ENCODE measurements around the gene TNFAIP2. TPM values are rescaled to one million over a fixed set of nuclear protein-coding genes. Genes with fewer than 3 reads are reported as not detected.

TNFAIP2 gene
- total RNA-seq, 2 donors from 2014 or later = 3.0 to 4.0 TPM

DNA sequence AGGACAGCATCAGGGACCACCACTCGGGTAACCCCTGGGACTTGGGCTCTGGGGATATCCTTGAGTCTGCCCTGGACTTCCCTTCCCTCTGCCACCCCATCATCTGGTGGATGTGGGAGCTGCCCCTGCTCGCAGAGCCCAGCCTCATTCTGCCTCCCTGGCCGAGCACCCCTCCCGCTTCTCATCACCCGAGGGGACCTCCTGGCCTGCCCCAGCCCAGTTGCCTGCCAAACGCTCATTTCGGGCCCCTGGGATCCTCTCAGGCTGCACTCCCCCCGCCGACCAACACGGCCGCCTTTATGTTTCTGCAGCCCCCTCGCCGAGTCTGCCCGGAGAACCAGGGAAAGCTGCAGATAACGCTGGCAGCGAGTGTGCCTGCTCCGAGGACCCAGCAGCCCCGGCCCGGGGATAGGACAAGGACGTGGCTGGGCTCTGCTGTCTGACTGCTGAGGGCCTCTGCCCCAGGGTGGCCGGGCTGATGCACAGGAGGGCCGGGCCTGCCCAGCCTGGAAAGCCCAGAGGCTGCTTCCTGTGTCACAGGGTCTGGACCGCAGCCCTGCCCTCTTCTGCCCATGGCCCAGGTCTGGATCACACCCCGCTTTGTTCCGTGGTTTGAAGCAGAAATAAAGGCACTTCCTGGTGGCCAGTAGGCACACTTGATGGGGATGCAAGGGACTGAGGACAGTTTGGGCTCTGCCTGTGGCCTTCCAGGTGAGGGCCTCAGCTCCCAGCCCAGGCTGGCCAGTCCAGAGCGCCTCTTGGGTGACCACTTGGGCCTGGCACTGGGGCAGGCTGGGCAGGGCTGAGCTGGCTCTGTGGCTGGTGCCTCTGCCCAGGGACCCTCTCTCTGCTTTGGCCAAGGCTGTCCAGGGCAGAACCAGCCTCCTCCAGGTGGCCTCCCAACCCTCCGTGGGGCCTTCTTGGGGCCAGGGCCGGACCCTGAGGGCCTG is 33.6 kb upstream of the TNFAIP2 start:
- no peak for ATAC-seq (replicated peaks)
- no peaks in the 10 kb centered on the region for H3K4me1 Mint-ChIP-seq
- no peaks in the 10 kb centered on the region for H3K36me3 Mint-ChIP-seq (ENCODE audit: low read depth)
- H3K27me3 Mint-ChIP-seq = peaks cover 9% of the 10 kb centered on the region
- no peaks in the 10 kb centered on the region for H3K9me3 Mint-ChIP-seq
- H3K27ac Mint-ChIP-seq = no peak overlapping the region
- H3K4me3 Mint-ChIP-seq = no peak overlapping the region

DNA sequence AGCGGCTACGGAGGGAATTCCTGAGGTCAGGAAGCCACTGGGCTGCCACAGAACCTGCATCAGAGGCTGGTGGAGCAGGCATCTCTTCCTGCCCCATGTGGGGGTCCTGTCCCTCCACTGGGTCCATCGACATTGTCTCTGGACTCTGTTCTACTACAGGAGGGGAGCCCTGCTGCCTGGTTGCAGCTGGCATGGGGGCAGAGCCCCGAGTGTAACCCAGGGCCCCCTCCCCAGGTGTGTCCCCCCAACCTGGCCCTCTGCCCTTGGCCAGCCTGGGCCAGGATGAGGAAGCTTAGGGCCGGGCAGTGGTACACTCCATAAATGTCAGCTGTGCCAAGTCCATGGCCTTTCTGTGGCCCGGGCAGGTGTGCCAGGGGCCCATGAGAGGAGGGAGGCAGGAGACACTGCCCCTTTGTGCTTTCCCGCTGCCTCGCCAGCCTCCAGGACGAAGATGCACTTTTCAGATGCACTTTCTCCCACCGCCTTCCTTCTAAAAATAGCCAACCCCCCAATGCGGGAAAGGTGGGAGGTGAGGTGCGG is 32.7 kb upstream of the TNFAIP2 start:
- Mint-ChIP-seq H3K4me1 (no peaks in the 10 kb centered on the region), H3K27ac (no peak overlapping the region), H3K9me3 (no peaks in the 10 kb centered on the region)

DNA sequence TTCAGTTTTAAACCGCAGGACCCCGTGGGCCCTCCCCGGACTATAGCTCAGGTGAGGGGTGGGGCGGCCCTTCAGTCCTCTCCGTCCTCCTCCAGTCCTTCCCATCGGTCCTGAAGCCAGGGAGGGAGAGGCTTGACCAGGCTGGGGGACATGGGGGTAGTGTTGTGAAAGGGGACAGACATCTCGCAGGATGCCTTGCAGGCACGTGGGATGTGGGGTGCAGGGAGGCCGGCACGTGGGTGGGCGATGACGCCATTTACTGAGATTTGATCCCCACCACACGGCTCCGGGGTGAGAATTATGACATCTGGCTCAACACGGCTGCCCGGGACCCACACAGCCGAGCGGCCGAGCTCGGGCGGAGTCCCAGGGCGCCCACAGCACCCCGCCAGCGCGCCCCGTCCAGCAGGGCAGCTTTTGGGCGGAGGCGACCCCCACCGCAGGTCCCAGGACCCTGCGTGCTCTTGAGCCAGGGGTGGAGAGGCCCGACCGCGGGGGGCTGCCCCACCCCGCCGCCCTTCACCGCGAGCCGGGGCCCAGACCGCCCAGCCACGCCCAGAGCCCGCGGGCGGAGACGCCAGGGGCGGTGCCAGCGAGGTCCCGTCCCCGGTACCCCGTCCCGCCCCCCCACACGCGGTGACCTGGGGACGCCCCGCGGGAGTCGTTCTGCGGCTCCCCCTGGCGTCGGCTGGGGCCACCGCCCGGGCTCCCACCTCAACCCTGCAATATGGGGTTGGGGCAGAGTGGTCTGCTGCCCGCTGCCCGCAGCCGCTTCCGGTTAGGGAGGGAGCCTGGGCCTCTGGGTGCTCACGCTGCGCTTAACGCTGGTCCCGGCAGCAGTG is 32.0 kb upstream of the TNFAIP2 start:
- H3K36me3 Mint-ChIP-seq (ENCODE audit: low read depth) = no peaks in the 10 kb centered on the region
- no peaks in the 10 kb centered on the region for H3K9me3 Mint-ChIP-seq
- H3K27ac Mint-ChIP-seq = no peak overlapping the region
- H3K4me1 Mint-ChIP-seq = no peaks in the 10 kb centered on the region
- H3K27me3 Mint-ChIP-seq = peaks cover 5% of the 10 kb centered on the region
- H3K4me3 Mint-ChIP-seq = peak overlapping the region; percentile 55
- peak; percentile 86 for ATAC-seq (replicated peaks)

More for the DNA sequence above, 32.7 kb upstream of the TNFAIP2 start:
- Mint-ChIP-seq H3K27me3 (peaks cover 7% of the 10 kb centered on the region), H3K36me3 (ENCODE audit: low read depth) (no peaks in the 10 kb centered on the region), H3K4me3 (peak overlapping the region; percentile 55)
- no peak for ATAC-seq (replicated peaks)

DNA sequence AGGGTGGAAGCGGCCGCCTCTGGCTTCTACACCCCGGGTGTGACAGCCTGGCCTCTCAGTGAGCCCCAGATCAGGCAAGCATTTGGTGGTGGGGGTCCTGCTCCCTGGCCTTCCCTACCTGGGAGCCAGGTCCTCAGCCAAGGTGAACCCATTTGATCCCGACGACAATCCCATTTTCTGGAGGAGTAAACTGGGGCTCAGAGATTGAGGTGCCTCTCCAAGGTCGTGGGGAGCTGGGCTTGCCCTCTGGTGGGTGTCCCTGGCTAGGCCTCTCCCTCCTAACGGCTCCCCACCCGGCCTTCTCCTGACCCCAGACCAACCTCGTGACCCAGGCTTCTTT is 31.4 kb upstream of the TNFAIP2 start:
- no peaks in the 10 kb centered on the region for H3K36me3 Mint-ChIP-seq (ENCODE audit: low read depth)
- no peaks in the 10 kb centered on the region for H3K9me3 Mint-ChIP-seq
- no peaks in the 10 kb centered on the region for H3K4me1 Mint-ChIP-seq
- H3K27ac Mint-ChIP-seq = no peak overlapping the region
- no peak for ATAC-seq (replicated peaks)
- peak overlapping the region; percentile 30 for H3K4me3 Mint-ChIP-seq
- H3K27me3 Mint-ChIP-seq = peaks cover 4% of the 10 kb centered on the region

DNA sequence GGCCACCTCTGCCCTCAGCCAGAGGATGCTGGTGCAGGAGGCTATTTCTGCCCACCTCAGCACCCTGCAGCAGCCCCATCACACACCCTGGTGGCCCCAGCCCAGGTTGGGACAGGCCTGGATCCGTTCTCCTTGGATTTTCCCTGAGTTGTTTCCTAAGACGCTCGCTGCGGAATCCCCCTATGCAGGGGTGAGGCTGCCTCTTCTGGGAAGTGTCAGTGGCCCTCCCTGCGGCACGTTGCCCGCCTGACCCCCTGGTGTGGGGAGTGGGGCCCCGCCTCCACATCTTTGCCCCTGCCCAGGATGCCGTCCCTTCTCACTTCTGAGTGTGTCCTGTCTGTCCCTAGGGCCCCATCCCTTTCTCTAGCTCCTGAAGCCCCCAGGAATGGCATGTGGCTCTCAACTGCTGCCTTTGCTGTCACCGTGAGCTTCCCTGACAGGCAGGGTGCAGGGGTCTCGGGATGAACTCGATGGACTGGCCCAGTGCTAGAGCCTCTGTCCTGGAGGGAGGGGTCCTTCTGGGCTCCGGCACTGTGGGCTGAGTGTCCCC is 29.3 kb upstream of the TNFAIP2 start:
- H3K9me3 Mint-ChIP-seq = no peaks in the 10 kb centered on the region
- H3K27me3 Mint-ChIP-seq = peaks cover 5% of the 10 kb centered on the region
- H3K36me3 Mint-ChIP-seq (ENCODE audit: low read depth) = no peaks in the 10 kb centered on the region
- H3K4me3 Mint-ChIP-seq = no peak overlapping the region
- ATAC-seq (replicated peaks) = no peak
- no peaks in the 10 kb centered on the region for H3K4me1 Mint-ChIP-seq
- no peak overlapping the region for H3K27ac Mint-ChIP-seq

DNA sequence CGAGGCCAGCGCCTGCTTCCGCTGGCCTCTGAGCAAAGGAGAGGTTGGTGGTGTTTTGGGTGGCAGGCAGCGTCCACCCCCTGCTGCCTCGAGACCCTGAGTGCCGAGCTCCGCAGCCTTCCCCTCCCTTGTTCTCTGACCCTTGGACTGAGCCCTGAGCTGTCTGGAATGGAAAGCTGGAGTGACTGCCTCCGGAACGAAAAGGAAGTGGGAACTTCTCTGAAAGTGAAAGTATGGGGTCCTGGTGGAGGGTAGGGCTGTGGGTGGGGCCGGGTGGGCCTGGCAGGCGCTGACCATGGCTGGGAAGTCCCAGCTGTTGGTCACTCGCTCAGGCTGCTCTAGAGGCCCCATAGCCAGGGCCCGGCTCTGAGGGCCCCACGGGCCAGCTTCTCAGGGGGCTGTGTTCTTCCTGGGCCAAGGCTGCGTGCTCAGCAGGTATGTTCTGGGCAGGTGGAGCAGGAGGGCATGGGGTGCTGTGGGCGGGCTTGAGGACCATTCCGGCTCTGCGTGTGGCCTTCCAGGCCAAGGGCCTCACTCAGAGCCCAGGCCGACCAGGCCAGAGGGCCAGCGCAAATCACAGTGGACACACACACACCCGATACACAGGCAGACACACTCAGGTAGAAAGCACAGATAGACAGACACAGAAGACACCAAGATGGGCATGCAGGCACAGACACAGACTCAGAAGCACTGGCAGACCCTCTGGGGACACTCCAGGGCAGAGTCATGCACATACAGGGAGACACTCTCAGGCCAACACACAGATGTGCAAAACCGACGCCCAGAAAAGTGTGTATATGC is 28.7 kb upstream of the TNFAIP2 start, which contains the start of gene EXOC3L4:
Gene EXOC3L4 (plus strand): TSS at position 320 of the 804 bp plus-strand sequence. CDS start 5,495 bp downstream, outside the sequence.
- H3K36me3 Mint-ChIP-seq (ENCODE audit: low read depth) = no peaks in the 10 kb centered on the region
- no peak within 1 kb of the TSS for H3K27ac Mint-ChIP-seq
- H3K9me3 Mint-ChIP-seq = no peaks in the 10 kb centered on the region
- no peak for ATAC-seq (replicated peaks)
- H3K4me3 Mint-ChIP-seq = no peak within 1 kb of the TSS
- H3K27me3 Mint-ChIP-seq = peaks cover 5% of the 10 kb centered on the region
- no peaks in the 10 kb centered on the region for H3K4me1 Mint-ChIP-seq

DNA sequence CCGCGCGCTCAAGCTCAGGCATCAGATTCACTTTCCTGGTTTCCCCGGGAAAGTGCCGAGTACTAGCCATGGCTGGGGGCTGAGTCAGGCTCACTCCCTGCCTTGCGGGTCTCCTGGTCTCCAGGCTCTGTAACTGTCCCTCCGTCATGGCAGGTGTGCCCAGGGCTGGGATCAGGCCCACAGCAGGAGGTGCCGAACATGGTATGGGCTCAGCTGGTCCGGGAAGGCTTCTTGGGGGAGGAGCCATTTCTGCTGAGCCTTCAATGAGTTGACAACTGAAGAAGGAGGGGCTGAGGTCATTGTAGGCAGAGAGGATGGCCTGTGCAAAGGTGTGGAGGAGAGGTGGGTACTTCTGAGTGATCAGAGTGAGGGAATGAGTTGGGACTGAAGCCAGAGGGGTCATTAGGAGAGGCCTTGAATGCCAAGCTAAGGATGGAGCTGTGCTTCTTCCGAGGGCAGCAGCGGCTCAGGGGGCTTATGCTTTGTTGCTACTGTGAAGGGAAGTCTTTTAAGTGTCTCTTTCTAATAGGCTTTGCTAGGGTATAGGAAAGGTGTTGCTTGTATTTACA is 28.0 kb upstream of the TNFAIP2 start:
- Mint-ChIP-seq H3K36me3 (ENCODE audit: low read depth) (no peaks in the 10 kb centered on the region), H3K27ac (no peak overlapping the region), H3K27me3 (peaks cover 5% of the 10 kb centered on the region), H3K4me1 (no peaks in the 10 kb centered on the region), H3K4me3 (no peak overlapping the region), H3K9me3 (no peaks in the 10 kb centered on the region)
- ATAC-seq (replicated peaks) = no peak

DNA sequence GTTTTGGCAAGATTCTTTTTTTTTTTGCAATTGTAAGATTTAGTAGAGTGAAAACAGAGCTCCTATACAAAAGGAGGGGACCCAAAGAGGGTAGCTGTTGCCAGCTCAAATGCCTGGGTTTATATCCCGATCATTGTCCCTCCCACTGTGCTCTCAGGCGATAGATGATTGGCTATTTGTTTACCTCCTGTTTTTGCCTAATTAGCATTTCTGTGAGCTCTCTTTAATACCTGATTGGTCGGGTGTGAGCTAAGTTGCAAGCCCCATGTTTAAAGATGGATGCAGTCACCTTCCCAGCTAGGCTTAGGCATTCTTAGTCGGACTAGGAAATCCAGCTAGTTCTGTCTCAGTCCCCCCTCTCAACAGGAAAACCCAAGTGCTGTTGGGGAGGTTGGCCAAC is 26.9 kb upstream of the TNFAIP2 start:
- no peak for ATAC-seq (replicated peaks)
- no peak overlapping the region for H3K4me3 Mint-ChIP-seq
- no peaks in the 10 kb centered on the region for H3K36me3 Mint-ChIP-seq (ENCODE audit: low read depth)
- H3K9me3 Mint-ChIP-seq = no peaks in the 10 kb centered on the region
- peaks cover 9% of the 10 kb centered on the region for H3K27me3 Mint-ChIP-seq
- H3K4me1 Mint-ChIP-seq = no peaks in the 10 kb centered on the region
- peak overlapping the region; percentile 48 for H3K27ac Mint-ChIP-seq

DNA sequence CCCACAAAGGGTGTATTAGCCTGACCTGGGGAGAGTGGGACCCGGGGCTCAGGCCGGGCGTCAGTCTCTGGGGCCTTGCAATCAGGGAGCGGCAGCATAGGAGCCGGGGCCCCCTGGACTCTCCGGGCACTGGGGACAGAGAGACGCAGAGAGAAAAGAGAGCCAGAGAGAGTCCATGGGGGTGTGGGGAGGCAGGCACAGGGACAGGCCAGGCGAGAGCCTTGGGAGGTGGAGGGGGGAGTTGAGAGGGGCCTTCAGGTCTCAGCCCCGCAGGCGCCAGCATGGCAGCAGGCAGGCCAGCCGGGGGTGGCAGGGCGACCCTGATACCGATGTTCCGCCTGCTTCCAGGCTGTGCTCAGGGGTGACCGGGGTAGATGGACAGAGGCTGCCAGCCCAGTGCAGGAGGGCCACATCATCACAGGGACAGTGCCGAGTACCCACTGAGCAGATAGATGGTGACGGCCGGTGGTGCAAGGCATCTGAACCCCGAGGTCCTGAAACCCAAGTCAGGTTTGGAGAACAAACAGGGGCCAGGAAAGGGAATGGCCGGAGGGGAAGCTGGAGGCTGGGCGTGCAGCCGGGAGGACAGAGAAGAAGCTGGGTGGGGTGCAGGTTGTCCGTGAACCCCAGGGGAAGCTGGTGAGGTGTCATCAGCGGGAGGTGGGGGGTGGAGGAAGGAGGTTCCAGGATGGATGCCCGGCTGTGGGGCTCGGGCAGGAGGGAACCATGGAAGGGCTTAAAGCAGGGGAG is 25.8 kb upstream of the TNFAIP2 start:
- no peaks in the 10 kb centered on the region for H3K9me3 Mint-ChIP-seq
- H3K4me3 Mint-ChIP-seq = no peak overlapping the region
- H3K36me3 Mint-ChIP-seq (ENCODE audit: low read depth) = no peaks in the 10 kb centered on the region
- no peak for ATAC-seq (replicated peaks)
- H3K27me3 Mint-ChIP-seq = peaks cover 12% of the 10 kb centered on the region
- no peaks in the 10 kb centered on the region for H3K4me1 Mint-ChIP-seq
- no peak overlapping the region for H3K27ac Mint-ChIP-seq

DNA sequence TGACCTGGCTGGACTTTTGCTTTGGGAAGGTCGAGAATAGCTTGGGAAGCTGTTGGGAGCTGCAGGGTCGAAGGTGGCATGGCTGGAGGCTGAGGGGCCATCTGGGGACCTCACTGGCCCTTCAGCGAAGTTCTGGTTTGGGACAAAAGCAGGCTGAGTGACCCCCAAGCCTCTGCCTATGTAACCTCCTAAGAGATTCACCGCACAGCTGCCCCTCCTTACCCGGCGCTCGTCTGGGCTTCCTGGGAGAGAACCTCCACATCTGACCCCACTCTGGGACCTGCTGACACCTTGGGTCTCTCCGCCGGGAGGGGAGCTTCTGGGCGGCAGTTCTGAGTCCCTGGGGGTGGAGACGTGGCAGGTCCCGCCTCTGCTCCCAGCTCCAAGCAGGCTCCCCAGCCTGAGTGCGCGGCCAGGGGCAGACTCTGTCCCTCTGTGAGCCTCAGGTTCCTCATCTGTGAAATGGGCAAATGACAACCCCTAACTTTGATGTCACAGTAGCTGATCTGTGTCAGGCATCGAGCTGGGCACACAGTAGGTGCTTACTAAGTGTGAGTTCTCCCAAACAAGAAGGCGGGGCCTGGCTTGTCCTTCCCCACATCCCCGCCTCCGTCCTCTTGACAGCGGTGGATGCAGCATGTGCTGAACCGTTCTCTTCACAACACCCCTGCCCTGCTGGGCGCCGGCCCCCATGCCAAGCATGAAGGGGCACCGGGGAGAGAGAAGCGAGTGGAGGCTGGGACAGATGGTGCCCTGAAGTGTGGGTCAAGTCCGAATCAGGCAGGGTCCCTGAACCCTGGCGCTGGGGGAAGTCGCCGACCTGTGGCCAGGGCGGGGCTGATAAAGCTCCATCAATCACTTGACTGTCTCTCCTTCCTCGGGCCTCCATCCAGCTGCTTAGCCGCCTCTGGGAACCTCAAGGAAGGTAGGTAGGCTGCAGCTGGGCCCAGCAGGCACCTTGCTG is 25.0 kb upstream of the TNFAIP2 start:
- no peaks in the 10 kb centered on the region for H3K9me3 Mint-ChIP-seq
- H3K4me1 Mint-ChIP-seq = no peaks in the 10 kb centered on the region
- no peak overlapping the region for H3K4me3 Mint-ChIP-seq
- no peaks in the 10 kb centered on the region for H3K36me3 Mint-ChIP-seq (ENCODE audit: low read depth)
- H3K27ac Mint-ChIP-seq = no peak overlapping the region
- peaks cover 12% of the 10 kb centered on the region for H3K27me3 Mint-ChIP-seq
- ATAC-seq (replicated peaks) = no peak

DNA sequence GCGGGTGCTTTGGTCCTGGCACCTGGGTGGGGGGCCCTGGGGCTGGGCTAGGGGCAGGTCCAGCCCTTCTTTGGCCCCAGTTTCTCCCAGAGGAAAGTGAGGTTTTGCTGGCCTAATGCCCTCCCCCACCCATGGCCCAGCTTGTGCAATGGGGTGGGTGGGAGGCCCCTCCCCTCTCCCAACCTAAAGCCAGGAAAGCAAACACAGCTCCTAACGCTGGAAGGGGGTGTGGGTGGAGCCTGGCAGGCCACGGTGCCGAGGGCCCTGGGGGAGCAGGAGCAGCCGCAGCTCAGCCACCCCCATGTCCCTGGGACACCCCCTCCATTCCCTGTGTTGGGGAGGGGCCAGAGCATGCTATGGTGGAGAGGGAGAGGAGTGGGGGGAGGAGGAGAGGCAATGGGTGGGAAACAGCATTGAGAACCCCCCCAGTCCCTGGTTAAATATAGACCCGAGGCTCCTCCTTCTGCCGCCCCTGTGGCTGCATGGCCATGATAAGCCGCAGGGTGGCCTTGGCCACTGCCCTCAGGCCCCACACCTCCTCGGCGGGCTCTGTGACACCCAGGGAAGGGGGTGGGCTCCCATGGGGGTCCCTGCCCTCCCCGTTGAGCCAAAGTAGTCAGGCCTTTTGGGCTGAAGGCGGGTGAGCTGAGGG is 24.1 kb upstream of the TNFAIP2 start:
- Mint-ChIP-seq H3K27me3 (peaks cover 15% of the 10 kb centered on the region), H3K36me3 (ENCODE audit: low read depth) (no peaks in the 10 kb centered on the region), H3K9me3 (no peaks in the 10 kb centered on the region), H3K27ac (no peak overlapping the region), H3K4me1 (no peaks in the 10 kb centered on the region), H3K4me3 (no peak overlapping the region)
- ATAC-seq (replicated peaks) = no peak
